Testis (tissue), 3 donors: Measurements from ENCODE around the gene CDRT4. TPM values are rescaled to one million over a fixed set of nuclear protein-coding genes. Genes with fewer than 3 reads are reported as not detected.

Source experiments
- DNase-seq: peaks from one replicate; pipeline ENCODE4 v3.0.0-alpha.2; 2019
- H3K27ac ChIP-seq, 2 donors: fragments of 200-600 bp; sonication (generic); one replicate each; pipeline ENCODE4 v1.5.1; 2019
- H3K27me3 ChIP-seq: fragments of 200-600 bp; sonication (generic); one replicate; pipeline ENCODE4 v1.5.1; 2019
- H3K36me3 ChIP-seq: fragments of 200-600 bp; sonication (generic); one replicate; pipeline ENCODE4 v1.5.1; 2017; ENCODE audit warnings: low read depth; ENCODE audit errors: missing control alignments
- H3K4me1 ChIP-seq: fragments of 200-600 bp; sonication (generic); one replicate; pipeline ENCODE4 v1.5.1; 2019
- H3K4me3 ChIP-seq, 2 donors: fragments of 200-600 bp; sonication (generic); one replicate each; pipeline ENCODE4 v1.5.1; 2017 to 2019
- H3K9me3 ChIP-seq: fragments of 200-600 bp; sonication (generic); one replicate; pipeline ENCODE4 v1.5.1; 2017
- CTCF ChIP-seq, 3 experiments: fragments of 450-650 bp in 2 of 3; fragments of 200-600 bp in 1 of 3; sonication (generic) in 1 of 3; IDR thresholded peaks; one replicate each; pipeline ENCODE4 v1.5.1; 2016 to 2019; ENCODE audit warnings: antibody characterized with exemption in 3 of 3, mild to moderate bottlenecking in 2 of 3, moderate library complexity in 1 of 3
- POLR2A ChIP-seq: fragments of 450-650 bp; IDR thresholded peaks from one replicate; pipeline ENCODE4 v1.6.1; 2017; ENCODE audit warnings: antibody characterized with exemption, mild to moderate bottlenecking, moderate library complexity
- WGBS, 2 donors: methylation state at CpG; one replicate each; pipeline ENCODE4 v1.1.5; 2018; 5-methylcytosine and 5-hydroxymethylcytosine counted together
- intact Hi-C: fragments of 100-400 bp; cut with DNase I; formaldehyde crosslinking; loops from one replicate; pipeline ENCODE4 v1.15.1; 2023; ENCODE audit warnings: low total_unique reads
- polyA plus RNA-seq: library from polyadenylated mRNA; stranded (reverse); fragments of 350-450 nt; fragmentation: Illumina TruSeq; extraction: RNeasy Lipid Tissue Mini Kit (QIAGEN cat#74804); gene quantifications from one replicate; pipeline ENCODE4 v1.2.3, GENCODE V29; 2014; ENCODE audit warnings: low read depth, low replicate concordance; ENCODE audit not compliant: insufficient read depth
- total RNA-seq, 2 donors: library from RNA; depleted of rRNA; stranded (reverse); fragments of >200 nt; gene quantifications; one replicate each; pipeline ENCODE4 v1.2.3, GENCODE V29; 2016

Gene CDRT4
- total and polyA plus RNA-seq, 3 donors from 2014 or later, result 11.7 to 30.2 (median 28.3) TPM

DNA sequence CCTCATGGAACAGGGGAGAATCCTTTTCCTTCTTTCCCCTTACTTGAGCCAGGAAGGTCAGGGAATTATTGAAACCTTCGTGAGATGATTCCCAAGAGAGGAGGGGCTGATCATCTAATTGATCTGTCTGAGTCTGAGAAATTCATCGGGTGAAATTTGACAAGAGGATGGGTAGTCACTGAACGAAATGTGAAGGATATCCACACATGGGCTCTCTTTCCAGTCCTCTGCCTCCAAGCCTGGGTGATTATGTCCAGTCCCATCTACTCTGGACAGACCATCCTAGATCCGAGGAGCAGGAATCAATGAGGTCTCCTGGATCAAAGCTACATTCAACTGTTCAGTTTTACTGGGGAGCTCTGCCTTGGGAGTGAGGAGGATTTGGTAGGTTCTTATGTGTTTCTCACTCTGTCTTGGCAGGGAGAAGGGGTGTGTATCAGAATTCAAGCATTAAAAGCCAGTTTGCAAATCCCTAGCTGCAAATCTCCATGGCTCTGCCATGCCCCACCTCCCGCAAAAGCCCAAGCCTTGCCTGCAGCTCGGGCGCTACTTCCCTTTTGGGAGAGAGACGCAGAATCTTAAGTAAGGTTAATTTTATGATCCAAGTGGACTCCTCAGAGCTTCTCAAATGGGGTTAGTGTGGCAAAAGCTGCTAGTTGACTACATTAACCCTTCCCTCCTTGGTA, 78.9 kb downstream of the CDRT4 start:
- Histone ChIP-seq H3K4me1 (no peaks in the 10 kb centered on the region), H3K36me3 (no peaks in the 10 kb centered on the region), H3K9me3 (no peaks in the 10 kb centered on the region), H3K27me3 (no peaks in the 10 kb centered on the region), H3K4me3 (no peak overlapping the region), H3K27ac (no peak overlapping the region)
- no peak for DNase-seq
- 77 to 87% methylated on average over 8 of the region's 8 CpGs for WGBS, 2 donors
- TF ChIP-seq CTCF (IDR thresholded peaks at IDR 0.05) (no peak), POLR2A (no peak)
- intact Hi-C loops, result no loop called here

DNA sequence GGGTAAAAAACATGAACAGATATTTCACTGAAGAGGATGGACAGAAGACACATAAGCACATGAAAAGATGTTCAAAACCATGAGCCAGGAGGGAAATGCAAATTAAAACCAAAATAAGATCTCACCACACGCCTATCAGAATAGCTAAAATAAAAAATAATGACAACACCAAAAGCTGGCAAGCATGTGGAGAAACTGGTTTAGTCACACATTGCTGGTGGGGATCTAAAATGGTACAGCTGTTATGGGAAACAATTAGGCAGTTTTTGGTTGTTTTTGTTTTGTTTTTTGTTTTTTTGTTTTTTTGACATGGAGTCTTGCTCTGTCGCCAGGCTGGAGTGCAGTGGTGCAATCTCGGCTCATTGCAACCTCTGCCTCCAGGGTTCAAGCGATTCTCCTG, 81.3 kb downstream of the CDRT4 start:
- TF ChIP-seq POLR2A (no peak), CTCF (IDR thresholded peaks at IDR 0.05) (no peak)
- Histone ChIP-seq H3K36me3 (no peaks in the 10 kb centered on the region), H3K27ac (no peak overlapping the region), H3K4me3 (no peak overlapping the region), H3K4me1 (no peaks in the 10 kb centered on the region), H3K27me3 (no peaks in the 10 kb centered on the region), H3K9me3 (no peaks in the 10 kb centered on the region)
- intact Hi-C loops, result no loop called here
- DNase-seq, result no peak
- WGBS, 2 donors, result 95 to 96% methylated on average over 4 of the region's 4 CpGs

Other genes starting within 250 kb of the CDRT4 start
- 10 to 100 TPM; 31.1 to 49.2 TPM for gene PMP22, start 202.3 kb downstream of the CDRT4 start, total RNA-seq
- gene PMP22, start 202.3 kb downstream of the CDRT4 start, polyA plus RNA-seq, result 70.0 TPM
- gene TEKT3, start 126.0 kb downstream of the CDRT4 start, total RNA-seq, result 10 to 100 TPM; 30.7 to 52.0 TPM
- 106 TPM for gene TEKT3, start 126.0 kb downstream of the CDRT4 start, polyA plus RNA-seq
- 10 to 100 TPM; 41.1 to 48.6 TPM for gene TVP23C, start 95.9 kb upstream of the CDRT4 start, total RNA-seq
- gene TVP23C, start 95.9 kb upstream of the CDRT4 start, polyA plus RNA-seq, result 6.3 TPM
- 10 to 100 TPM; 15.9 to 20.5 TPM for gene FBXW10B, start 152.1 kb upstream of the CDRT4 start, total RNA-seq
- gene FBXW10B, start 152.1 kb upstream of the CDRT4 start, polyA plus RNA-seq, result 6.8 TPM
- 10 to 100 TPM; 38.3 to 52.5 TPM for gene TRIM16, start 216.7 kb upstream of the CDRT4 start, total RNA-seq
- gene TRIM16, start 216.7 kb upstream of the CDRT4 start, polyA plus RNA-seq, result 24.4 TPM
- gene ZNF286A, start 232.1 kb upstream of the CDRT4 start, total RNA-seq, result 10 to 100 TPM; 21.1 to 30.7 TPM
- 17.6 TPM for gene ZNF286A, start 232.1 kb upstream of the CDRT4 start, polyA plus RNA-seq